Fibroblast of lung (primary cell): Measurements from ENCODE around the gene ADORA1.

Source experiments
- CTCF ChIP-seq, 2 donors: IDR thresholded peaks in 1 of 2; conservative IDR thresholded peaks in 1 of 2; 1 replicate in 1 of 2; 2 replicates in 1 of 2; pipeline ENCODE4 v1.5.1; 2011 to 2012; ENCODE audit warnings: low read length in 2 of 2, control low read depth in 1 of 2, inconsistent platforms in 1 of 2, low read depth in 1 of 2, mild to moderate bottlenecking in 1 of 2
- EZH2 ChIP-seq: IDR thresholded peaks from 2 replicates; pipeline ENCODE4 v1.5.1; 2012; ENCODE audit warnings: low read length, control low read depth, mild to moderate bottlenecking; ENCODE audit errors: missing control alignments

DNA sequence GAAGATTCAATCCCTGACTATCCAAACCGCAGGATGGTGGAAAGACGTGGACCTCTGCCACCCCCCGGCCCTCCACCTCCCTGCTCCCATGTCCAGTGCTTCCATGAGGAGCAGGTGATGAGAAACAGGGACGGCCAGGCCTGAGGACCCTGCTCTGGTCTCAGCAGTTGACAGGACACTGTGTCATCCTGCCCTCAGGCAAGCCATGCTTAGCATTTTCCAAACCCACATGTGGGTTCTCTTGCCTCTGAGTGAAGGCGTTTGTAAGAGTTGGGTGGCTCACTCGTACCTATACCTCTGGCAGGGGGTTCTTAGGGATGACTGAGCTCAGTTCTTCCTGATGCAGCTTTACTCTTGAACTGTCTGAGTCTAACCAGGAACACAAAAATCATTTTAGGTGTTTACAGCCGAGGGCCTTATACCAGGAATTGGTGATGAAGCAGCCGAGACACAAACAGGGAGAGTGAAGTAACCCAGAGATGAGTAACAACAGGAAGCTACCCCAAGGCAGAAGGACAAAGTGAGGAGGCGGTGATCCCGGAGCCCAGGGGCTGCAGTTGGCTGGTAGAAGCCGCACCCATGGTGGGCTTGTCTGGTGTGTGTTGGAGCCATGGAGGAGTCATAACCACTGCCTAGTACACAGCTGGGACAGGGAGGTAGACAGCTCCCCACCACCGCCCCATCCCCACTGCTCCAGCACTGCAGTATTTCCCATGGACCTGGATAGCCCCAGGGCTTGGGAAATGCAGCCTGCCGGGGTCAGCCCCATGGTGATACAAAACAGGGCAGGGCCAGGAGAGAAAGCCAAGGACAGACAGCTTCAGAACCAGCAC, 26.7 kb downstream of the ADORA1 start:
- no peak for TF ChIP-seq CTCF (conservative IDR thresholded peaks at IDR 0.05 in 1 of 2, IDR thresholded peaks at IDR 0.05 in 1 of 2; ENCODE audit: low read depth in 1 of 2, low read length in 2 of 2)
- no peak for TF ChIP-seq EZH2
